Tibial nerve (tissue), 4 donors: ENCODE data around the gene CARM1. TPM values are rescaled to one million over a fixed set of nuclear protein-coding genes. Genes with fewer than 3 reads are reported as not detected.

ENCODE experiments used
- DNase-seq, 2 donors: peaks; one replicate each; pipeline ENCODE4 v3.0.0-alpha.2; 2019; ENCODE audit warnings: low spot score in 2 of 2
- H3K27ac ChIP-seq, 4 donors: fragments of 200-600 bp; sonication (generic) in 3 of 4; one replicate each; pipeline ENCODE4 v1.5.1; 2017 to 2019; ENCODE audit warnings: mild to moderate bottlenecking in 1 of 4
- H3K27me3 ChIP-seq, 2 donors: fragments of 200-600 bp; sonication (generic) in 1 of 2; one replicate each; pipeline versions ENCODE4 v1.5.1 to v1.6.0; 2017 to 2019
- H3K36me3 ChIP-seq, 3 donors: fragments of 200-600 bp; sonication (generic); one replicate each; pipeline ENCODE4 v1.5.1; 2018 to 2019
- H3K4me1 ChIP-seq, 4 donors: fragments of 200-600 bp; sonication (generic) in 3 of 4; one replicate each; pipeline ENCODE4 v1.5.1; 2017 to 2019
- H3K4me3 ChIP-seq, 4 donors: fragments of 200-600 bp; sonication (generic) in 3 of 4; one replicate each; pipeline ENCODE4 v1.5.1; 2017 to 2019; ENCODE audit warnings: mild to moderate bottlenecking in 1 of 4, moderate library complexity in 1 of 4
- H3K9me3 ChIP-seq, 4 donors: fragments of 200-600 bp; sonication (generic) in 3 of 4; one replicate each; pipeline ENCODE4 v1.5.1; 2017 to 2019
- EP300 ChIP-seq, 2 donors: sonication (generic); formaldehyde crosslinking; IDR thresholded peaks; one replicate each; pipeline ENCODE4 v1.6.1; 2017; ENCODE audit warnings: antibody characterized with exemption in 2 of 2, mild to moderate bottlenecking in 1 of 2
- POLR2A ChIP-seq, 2 donors: fragments of 450-650 bp; IDR thresholded peaks; one replicate each; pipeline ENCODE4 v1.6.1; 2017; ENCODE audit warnings: antibody characterized with exemption in 2 of 2, mild to moderate bottlenecking in 2 of 2, moderate library complexity in 2 of 2
- WGBS, 2 donors: methylation state at CpG; one replicate each; pipeline ENCODE4 v1.1.5; 2018; 5-methylcytosine and 5-hydroxymethylcytosine counted together
- total RNA-seq, 4 donors: library from RNA; depleted of rRNA; stranded (reverse); fragments of >200 nt; gene quantifications; one replicate each; pipeline ENCODE4 v1.1.0, GENCODE V29; 2016
- TF ChIP-seq, protein P1 (sequence below), 5 experiments: fragments of 200-600 bp in 3 of 5; fragments of 450-650 bp in 2 of 5; sonication (generic) in 3 of 5; IDR thresholded peaks; one replicate each; pipeline ENCODE4 v1.5.1; 2016 to 2019; ENCODE audit warnings: antibody characterized with exemption in 5 of 5, mild to moderate bottlenecking in 3 of 5, moderate library complexity in 2 of 5

CARM1 gene
- total RNA-seq, 4 donors from 2014 or later: 13.5 to 22.8 (median 14.0) TPM

DNA sequence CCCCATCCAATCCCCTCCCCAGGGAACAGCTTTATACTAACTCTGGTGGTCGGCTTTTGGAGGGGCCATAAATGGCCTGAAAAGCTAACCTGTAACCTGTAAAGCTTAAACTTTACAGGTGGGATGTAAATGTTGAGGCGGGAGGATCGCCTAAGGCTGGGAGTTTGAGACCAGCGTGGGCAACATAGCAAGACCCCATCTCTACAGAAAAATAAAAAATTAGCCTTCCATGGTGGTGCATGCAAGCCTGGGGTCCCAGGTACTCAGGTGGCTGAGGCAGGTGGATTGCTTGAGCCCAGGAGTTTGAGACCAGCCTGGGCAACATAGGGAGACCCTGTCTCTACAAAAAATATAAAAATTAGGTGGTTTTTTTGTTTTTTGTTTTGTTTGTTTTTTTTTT lies 18.5 kb downstream of the CARM1 start:
- Histone ChIP-seq H3K27me3 (no peaks in the 10 kb centered on the region), H3K36me3 (no peaks in the 10 kb centered on the region), H3K27ac (no peak overlapping the region), H3K4me1 (peaks cover 0 to 71% (median 8%) of the 10 kb centered on the region in 4 donors), H3K4me3 (no peak overlapping the region), H3K9me3 (no peaks in the 10 kb centered on the region)
- TF ChIP-seq, protein P1, sequence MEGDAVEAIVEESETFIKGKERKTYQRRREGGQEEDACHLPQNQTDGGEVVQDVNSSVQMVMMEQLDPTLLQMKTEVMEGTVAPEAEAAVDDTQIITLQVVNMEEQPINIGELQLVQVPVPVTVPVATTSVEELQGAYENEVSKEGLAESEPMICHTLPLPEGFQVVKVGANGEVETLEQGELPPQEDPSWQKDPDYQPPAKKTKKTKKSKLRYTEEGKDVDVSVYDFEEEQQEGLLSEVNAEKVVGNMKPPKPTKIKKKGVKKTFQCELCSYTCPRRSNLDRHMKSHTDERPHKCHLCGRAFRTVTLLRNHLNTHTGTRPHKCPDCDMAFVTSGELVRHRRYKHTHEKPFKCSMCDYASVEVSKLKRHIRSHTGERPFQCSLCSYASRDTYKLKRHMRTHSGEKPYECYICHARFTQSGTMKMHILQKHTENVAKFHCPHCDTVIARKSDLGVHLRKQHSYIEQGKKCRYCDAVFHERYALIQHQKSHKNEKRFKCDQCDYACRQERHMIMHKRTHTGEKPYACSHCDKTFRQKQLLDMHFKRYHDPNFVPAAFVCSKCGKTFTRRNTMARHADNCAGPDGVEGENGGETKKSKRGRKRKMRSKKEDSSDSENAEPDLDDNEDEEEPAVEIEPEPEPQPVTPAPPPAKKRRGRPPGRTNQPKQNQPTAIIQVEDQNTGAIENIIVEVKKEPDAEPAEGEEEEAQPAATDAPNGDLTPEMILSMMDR (IDR thresholded peaks at IDR 0.05): no peak
- no peak for TF ChIP-seq POLR2A (IDR thresholded peaks at IDR 0.05)
- no peak for TF ChIP-seq EP300 (IDR thresholded peaks at IDR 0.05)
- 92 to 95% methylated on average over 4 of the region's 4 CpGs for WGBS, 2 donors
- DNase-seq: no peak

DNA sequence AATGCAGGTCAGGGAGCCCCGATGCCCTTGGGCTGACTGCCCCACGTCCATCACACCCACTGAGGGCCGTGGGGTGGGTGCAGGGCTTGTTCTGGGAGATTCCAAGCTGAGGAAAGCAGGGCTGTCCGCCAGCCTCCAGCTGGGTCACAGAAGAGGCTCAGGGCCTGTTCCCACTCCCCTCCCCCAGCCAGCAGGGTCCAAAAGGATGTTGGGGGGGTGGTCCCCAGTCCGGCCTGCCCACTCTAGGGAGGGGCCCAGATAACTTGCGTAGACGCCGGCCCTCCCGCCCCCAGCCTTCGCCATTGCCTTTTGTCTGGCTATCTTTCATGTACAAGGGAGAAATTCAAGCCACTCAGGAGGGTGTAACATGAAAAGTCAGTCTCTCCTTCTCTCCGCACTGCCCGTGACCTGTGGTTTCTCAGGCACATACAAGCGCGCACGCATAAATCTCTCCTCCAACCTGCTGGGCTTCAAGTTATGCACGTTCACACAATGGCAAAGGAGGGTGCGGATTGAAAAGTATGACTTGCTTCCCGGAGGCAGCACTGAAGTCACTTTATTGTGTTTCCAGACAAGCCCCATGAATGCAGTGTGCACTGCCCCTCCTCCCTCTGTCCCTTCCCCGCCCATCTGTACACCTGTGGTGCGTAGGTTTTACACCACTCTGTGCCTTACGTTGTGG lies 20.2 kb downstream of the CARM1 start:
- Histone ChIP-seq H3K4me3 (no peak overlapping the region), H3K27me3 (no peaks in the 10 kb centered on the region), H3K4me1 (peaks cover 0 to 78% (median 14%) of the 10 kb centered on the region in 4 donors), H3K9me3 (no peaks in the 10 kb centered on the region), H3K27ac (peak overlapping the region in 2 of 4 donors; percentile 70 to 77), H3K36me3 (no peaks in the 10 kb centered on the region)
- TF ChIP-seq EP300 (IDR thresholded peaks at IDR 0.05) (no peak), POLR2A (IDR thresholded peaks at IDR 0.05) (no peak)
- TF ChIP-seq, protein P1 (IDR thresholded peaks at IDR 0.05): no peak
- 39 to 42% methylated on average over 20 of the region's 21 CpGs for WGBS, 2 donors
- no peak for DNase-seq

DNA sequence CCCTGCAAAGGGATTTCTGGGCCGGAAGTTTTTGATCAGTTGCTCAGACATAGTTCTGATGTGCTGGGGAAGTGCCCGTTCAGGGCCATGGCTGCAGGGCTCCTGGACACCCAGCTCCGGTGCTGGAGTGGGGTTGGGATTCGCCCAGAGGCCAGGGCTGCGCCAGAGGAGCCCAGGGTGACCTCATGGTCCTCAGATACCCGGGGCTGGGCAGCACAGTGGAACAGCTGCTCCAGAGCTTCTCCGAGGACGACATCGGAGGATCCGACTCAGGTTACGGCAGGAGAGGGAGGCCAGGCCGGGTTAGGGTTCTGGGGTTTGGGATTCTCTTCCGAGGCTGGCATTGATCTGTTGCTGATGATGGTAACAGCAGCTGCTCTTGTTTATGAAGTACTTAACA lies 20.9 kb downstream of the CARM1 start:
- 72 to 81% methylated on average over 13 of the region's 13 CpGs for WGBS, 2 donors
- TF ChIP-seq POLR2A (IDR thresholded peaks at IDR 0.05): no peak
- TF ChIP-seq, protein P1 (IDR thresholded peaks at IDR 0.05): no peak
- no peak for TF ChIP-seq EP300 (IDR thresholded peaks at IDR 0.05)
- no peaks in the 10 kb centered on the region for H3K36me3 ChIP-seq
- H3K9me3 ChIP-seq: no peaks in the 10 kb centered on the region
- DNase-seq: no peak
- H3K4me3 ChIP-seq: no peak overlapping the region
- no peaks in the 10 kb centered on the region for H3K27me3 ChIP-seq
- peak overlapping the region in 2 of 4 donors; percentile 70 to 77 for H3K27ac ChIP-seq
- H3K4me1 ChIP-seq: peaks cover 0 to 79% (median 17%) of the 10 kb centered on the region in 4 donors

DNA sequence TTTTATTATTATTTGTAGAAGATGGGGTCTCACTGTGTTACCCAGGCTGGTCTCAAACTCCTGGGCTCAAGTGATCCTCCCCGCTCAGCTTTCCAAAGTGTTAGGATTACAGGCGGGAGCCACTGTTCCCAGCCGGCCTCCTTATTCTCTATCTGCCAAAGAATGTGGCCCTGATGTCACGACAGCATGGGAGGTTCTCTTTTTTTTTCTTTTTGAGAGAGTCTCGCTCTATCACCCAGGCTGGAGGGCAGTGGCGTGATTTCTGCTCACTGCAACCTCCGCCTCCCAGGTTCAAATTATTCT lies 23.5 kb downstream of the CARM1 start:
- H3K27ac ChIP-seq: peak overlapping the region in 1 of 4 donors; percentile 75
- H3K4me1 ChIP-seq: peaks cover 0 to 79% (median 19%) of the 10 kb centered on the region in 4 donors
- no peaks in the 10 kb centered on the region for H3K27me3 ChIP-seq
- DNase-seq: no peak
- no peak overlapping the region for H3K4me3 ChIP-seq
- no peak for TF ChIP-seq EP300 (IDR thresholded peaks at IDR 0.05)
- no peaks in the 10 kb centered on the region for H3K36me3 ChIP-seq
- no peaks in the 10 kb centered on the region for H3K9me3 ChIP-seq
- WGBS, 2 donors: 77 to 84% methylated on average over 7 of the region's 7 CpGs

DNA sequence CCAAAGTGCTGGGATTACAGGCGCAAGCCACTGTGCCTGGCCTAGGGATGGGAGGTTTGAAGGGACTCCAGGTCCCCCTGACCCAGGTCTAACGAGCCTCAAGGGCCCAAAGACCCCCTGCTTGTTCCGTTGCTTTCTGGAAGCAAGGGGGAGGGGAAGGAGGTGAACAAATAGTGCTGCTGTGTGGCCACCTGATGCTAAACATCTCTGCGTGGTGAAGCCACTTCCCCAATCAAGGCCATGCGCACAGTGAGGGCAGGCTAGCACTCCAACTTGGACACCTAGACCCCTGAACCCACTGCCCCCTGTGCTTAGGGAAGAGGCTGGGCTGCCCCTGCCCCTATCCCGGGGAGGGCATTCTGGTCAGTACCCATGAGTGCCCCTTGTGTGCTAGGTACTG lies 24.0 kb downstream of the CARM1 start:
- H3K27ac ChIP-seq: no peak overlapping the region
- H3K27me3 ChIP-seq: no peaks in the 10 kb centered on the region
- no peak for DNase-seq
- peaks cover 0 to 79% (median 19%) of the 10 kb centered on the region in 4 donors for H3K4me1 ChIP-seq
- no peaks in the 10 kb centered on the region for H3K9me3 ChIP-seq
- H3K36me3 ChIP-seq: no peaks in the 10 kb centered on the region
- no peak overlapping the region for H3K4me3 ChIP-seq
- TF ChIP-seq EP300 (IDR thresholded peaks at IDR 0.05) (no peak), POLR2A (IDR thresholded peaks at IDR 0.05) (no peak)
- TF ChIP-seq, protein P1 (IDR thresholded peaks at IDR 0.05): no peak
- WGBS, 2 donors: 74 to 75% methylated on average over 4 to 6 of the region's 6 CpGs
